HFFc6 (cell line): ENCODE measurements around the gene UGP2. TPM values are rescaled to one million over a fixed set of nuclear protein-coding genes. Genes with fewer than 3 reads are reported as not detected.

Experiments
- DNase-seq: peaks from one replicate; pipeline ENCODE4 v3.0.0-alpha.2; 2018
- H3K27ac Mint-ChIP-seq: 2 replicates; pipeline ENCODE4 v1.8.0; 2020; ENCODE audit warnings: mild to moderate bottlenecking, mixed read lengths
- H3K27me3 Mint-ChIP-seq: 2 replicates; pipeline ENCODE4 v1.8.0; 2021; ENCODE audit warnings: mild to moderate bottlenecking, moderate library complexity, mixed read lengths; ENCODE audit not compliant: insufficient read depth
- H3K36me3 Mint-ChIP-seq: 2 replicates; pipeline ENCODE4 v1.8.0; 2021; ENCODE audit warnings: low read depth, mixed read lengths
- H3K4me1 Mint-ChIP-seq: 2 replicates; pipeline ENCODE4 v1.8.0; 2020; ENCODE audit warnings: low read depth, mixed read lengths
- H3K4me3 Mint-ChIP-seq: 2 replicates; pipeline ENCODE4 v1.8.0; 2020; ENCODE audit warnings: mild to moderate bottlenecking, moderate library complexity, mixed read lengths
- H3K9me3 Mint-ChIP-seq: 2 replicates; pipeline ENCODE4 v1.8.0; 2020; ENCODE audit warnings: mild to moderate bottlenecking, mixed read lengths
- CTCF ChIP-seq: fragments of 200-600 bp; sonication (generic); IDR thresholded peaks from 2 replicates; pipeline ENCODE4 v1.5.0; 2021; ENCODE audit warnings: antibody characterized with exemption, mild to moderate bottlenecking
- total RNA-seq, 6 experiments: library from RNA; stranded (reverse); fragmentation: NEBNext Ultra II Directional; extraction: Animal tissue kit (Norgen Biotek cat#: 25700); gene quantifications; 2 replicates in 1 of 6; 3 replicates in 5 of 6; pipeline ENCODE4 v1.2.3, GENCODE V29; 2021

UGP2 gene
- total RNA-seq, 6 experiments from 2014 or later: 150 to 199 (median 172) TPM

GRCh38 chr2:63880625-63881024 is 38.9 kb downstream of the UGP2 start:
- Mint-ChIP-seq H3K27me3 (peaks cover 2% of the 10 kb centered on the region; the same call in 1 of the 2 replicates), H3K4me1 (peaks cover 10% of the 10 kb centered on the region), H3K4me3 (no peak overlapping the region), H3K9me3 (no peaks in the 10 kb centered on the region), H3K27ac (no peak overlapping the region), H3K36me3 (peaks cover 30% of the 10 kb centered on the region)
- no peak for DNase-seq
- TF ChIP-seq CTCF: no peak

- peaks cover 4% of the 10 kb centered on the region for H3K4me1 Mint-ChIP-seq
- H3K4me3 Mint-ChIP-seq: no peak overlapping the region
- no peak for TF ChIP-seq CTCF
- peaks cover 29% of the 10 kb centered on the region for H3K36me3 Mint-ChIP-seq
- no peak overlapping the region for H3K27ac Mint-ChIP-seq
- H3K27me3 Mint-ChIP-seq: peaks cover 2% of the 10 kb centered on the region; the same call in 1 of the 2 replicates
- no peaks in the 10 kb centered on the region for H3K9me3 Mint-ChIP-seq
- no peak for DNase-seq
These were observed 39.5 kb downstream of the UGP2 start for GRCh38 chr2:63881205-63881604.

- H3K36me3 Mint-ChIP-seq: peaks cover 17% of the 10 kb centered on the region
- H3K4me1 Mint-ChIP-seq: no peaks in the 10 kb centered on the region
- no peak overlapping the region for H3K4me3 Mint-ChIP-seq
- no peak for DNase-seq
- H3K27me3 Mint-ChIP-seq: peaks cover 2% of the 10 kb centered on the region; the same call in 1 of the 2 replicates
- no peak overlapping the region; the same call in 1 of the 2 replicates for H3K27ac Mint-ChIP-seq
- H3K9me3 Mint-ChIP-seq: no peaks in the 10 kb centered on the region
- TF ChIP-seq CTCF: no peak
These were observed 40.9 kb downstream of the UGP2 start for GRCh38 chr2:63882395-63883105.

GRCh38 chr2:63886445-63886844 is 44.7 kb downstream of the UGP2 start:
- no peaks in the 10 kb centered on the region for H3K9me3 Mint-ChIP-seq
- no peak for DNase-seq
- peak overlapping the region; percentile 42; the same call in 1 of the 2 replicates for H3K27ac Mint-ChIP-seq
- H3K4me3 Mint-ChIP-seq: no peak overlapping the region
- no peaks in the 10 kb centered on the region; the same call in 1 of the 2 replicates for H3K27me3 Mint-ChIP-seq
- H3K4me1 Mint-ChIP-seq: no peaks in the 10 kb centered on the region; the same call in 1 of the 2 replicates
- TF ChIP-seq CTCF: no peak
- H3K36me3 Mint-ChIP-seq: peaks cover 24% of the 10 kb centered on the region

- no peak for DNase-seq
- no peaks in the 10 kb centered on the region for H3K9me3 Mint-ChIP-seq
- no peaks in the 10 kb centered on the region; the same call in 1 of the 2 replicates for H3K27me3 Mint-ChIP-seq
- no peaks in the 10 kb centered on the region; the same call in 1 of the 2 replicates for H3K4me1 Mint-ChIP-seq
- H3K36me3 Mint-ChIP-seq: peaks cover 25% of the 10 kb centered on the region
- no peak overlapping the region; the same call in 1 of the 2 replicates for H3K27ac Mint-ChIP-seq
- no peak overlapping the region for H3K4me3 Mint-ChIP-seq
- TF ChIP-seq CTCF: no peak
These were observed 46.4 kb downstream of the UGP2 start for GRCh38 chr2:63888053-63888452.
